HG03457 (cell line): ENCODE data around the gene MYO1D.
"Not testable (repeated sequence)": the region's sequence is repeated elsewhere in the genome, so short reads cannot be mapped to it uniquely, and the experiment has no call there.

ENCODE experiments used
- ATAC-seq: cut with Tn5 transposase; IDR thresholded peaks from one replicate; pipeline ENCODE4 v1.9.1; 2021; ENCODE audit warnings: moderate number of reproducible peaks; ENCODE audit not compliant: unreplicated experiment

The MYO1D gene

DNA sequence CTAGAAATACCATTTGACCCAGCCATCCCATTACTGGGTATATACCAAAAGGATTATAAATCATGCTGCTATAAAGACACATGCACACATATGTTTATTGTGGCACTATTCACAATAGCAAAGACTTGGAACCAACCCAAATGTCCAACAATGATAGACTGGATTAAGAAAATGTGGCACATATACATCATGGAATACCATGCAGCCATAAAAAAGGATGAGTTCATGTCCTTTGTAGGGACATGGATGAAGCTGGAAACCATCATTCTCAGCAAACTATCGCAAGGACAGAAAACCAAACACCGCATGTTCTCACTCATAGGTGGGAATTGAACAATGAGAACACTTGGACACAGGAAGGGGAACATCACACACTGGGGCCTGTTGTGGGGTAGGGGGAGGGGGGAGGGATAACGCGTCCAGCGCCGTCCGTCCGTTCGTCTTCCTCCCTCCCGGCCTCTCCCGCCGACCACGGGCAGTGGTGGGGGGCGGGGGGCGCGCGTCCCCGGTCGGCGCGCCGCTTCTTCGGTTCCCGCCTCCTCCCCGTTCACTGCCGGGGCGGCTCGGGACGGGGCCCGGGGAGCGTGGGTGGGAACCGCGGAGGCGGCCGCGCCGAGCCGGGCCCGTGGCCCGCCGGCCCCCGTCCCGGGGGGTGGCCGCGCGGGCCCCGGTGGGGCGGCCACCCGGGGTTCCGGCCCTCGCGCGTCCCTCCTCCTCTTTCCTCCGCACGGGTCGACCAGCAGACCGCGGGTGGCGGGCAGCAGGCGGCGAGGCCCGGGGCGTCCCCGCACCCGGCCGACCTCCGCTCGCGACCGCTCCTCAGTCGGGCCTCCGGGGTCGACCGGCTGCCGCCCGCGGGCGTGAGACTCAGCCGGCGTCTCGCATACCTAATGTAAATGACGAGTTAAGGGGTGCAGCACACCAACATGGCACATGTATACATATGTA lies 54.7 kb downstream of the MYO1D start:
- not testable (repeated sequence) for ATAC-seq

DNA sequence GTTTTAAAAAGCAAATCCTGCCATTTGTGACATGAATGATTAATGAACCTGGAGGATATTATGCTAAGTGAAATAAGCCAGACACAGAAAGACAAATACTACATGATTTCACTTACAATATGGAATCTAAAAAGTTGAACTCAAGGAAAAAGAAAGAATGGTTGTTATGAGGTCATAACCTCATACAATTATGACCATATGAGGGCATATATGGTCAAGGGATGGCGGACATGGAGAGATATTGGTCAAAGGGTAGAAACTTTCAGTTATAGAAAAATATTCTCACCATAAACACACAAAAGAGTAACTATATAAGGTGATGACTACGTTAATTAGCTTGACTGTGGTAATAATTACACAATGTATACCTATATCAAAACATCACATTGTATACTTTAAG lies 56.5 kb downstream of the MYO1D start:
- no peak for ATAC-seq

DNA sequence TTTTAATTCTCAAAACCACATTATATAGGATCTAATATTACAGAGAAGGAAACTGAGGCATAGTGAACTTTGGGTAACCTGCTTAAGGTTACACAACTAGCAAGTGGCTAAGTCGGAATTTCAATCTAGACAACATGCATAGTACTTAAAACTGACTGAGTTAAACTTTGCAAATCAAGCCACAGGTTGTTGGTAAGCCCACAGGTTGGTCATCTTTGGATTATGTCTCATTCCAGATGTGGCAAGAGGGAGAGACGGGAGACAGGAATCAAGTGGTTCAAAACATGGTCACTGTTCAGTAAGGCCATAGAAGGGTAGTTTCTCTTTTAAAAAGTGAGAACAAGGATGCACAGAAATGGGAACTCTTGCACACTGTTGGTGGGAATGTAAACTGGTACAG lies 57.1 kb downstream of the MYO1D start:
- ATAC-seq, result no peak

DNA sequence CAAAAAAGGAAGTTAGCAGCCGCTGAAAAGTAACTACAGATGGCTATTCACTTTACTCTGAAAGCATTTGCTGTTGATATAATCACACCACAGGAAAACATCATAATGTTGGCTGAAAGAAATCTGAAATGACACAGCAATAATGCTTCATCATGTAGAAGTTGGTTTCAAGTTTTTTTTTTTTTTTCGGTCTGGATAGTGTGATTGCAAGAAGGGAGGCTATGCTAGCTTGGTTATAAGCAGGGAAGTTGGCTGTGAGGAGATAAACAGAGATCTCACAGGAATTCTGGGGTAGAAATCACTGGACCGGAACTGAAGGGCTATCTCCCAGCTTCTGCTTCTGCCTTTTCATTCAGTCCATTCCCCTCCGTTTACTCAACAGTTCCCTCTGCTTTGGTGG lies 57.9 kb downstream of the MYO1D start:
- ATAC-seq, result no peak

DNA sequence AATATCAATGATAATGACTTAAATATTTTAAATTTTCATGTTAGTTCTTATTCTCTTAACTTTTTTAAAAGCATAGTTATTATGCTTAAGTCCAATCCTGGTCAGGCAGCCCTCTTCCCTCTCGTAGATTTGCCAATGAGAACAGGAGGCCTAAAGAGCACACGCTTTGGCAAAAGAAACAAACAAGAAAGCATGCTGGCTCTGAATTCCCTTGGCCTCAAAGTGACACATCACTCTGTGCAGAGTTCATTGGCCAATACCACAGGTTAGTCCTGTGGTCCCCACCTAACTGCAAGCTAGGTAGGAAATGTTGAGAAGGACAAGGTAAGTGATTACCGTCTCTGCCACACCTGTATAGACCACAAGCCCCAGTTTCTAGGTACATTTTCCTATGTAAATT lies 61.5 kb downstream of the MYO1D start:
- ATAC-seq, result no peak

DNA sequence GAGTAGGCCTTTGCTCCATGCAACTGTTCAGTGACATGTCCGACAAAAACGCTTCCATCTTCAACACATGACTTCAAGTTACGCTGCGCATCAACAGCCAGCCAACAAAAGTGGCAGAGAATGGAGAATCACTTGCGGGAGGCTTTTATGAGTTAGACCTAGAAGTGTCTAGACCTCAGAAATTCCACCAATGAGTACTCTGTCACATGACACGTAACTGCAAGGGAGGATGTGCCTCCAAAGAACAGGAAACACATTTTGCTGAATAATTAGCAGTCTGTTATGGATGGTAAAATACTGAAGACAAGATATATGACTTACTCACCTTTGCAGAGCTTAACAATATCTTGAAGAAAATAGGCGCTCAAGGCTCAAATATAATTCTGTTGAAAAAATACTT lies 62.1 kb downstream of the MYO1D start:
- no peak for ATAC-seq

DNA sequence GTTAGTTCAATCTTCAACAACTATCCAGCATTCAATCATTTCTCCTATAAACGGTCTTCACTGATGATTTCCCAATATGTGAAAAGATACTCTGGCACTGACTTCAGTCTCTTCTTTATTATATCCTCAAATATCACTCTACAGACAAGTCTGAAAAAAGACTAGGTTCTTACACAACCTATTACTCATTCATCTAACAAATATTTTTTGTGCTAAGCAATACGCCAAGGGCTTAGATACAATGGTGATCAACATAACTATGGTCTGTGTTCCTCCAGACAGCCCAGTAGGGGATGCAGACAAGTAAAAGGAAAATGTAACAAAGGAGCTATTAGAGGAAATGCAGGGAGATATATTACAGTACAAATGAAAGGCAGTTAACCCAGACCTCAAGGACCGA lies 63.9 kb downstream of the MYO1D start:
- ATAC-seq, result no peak

DNA sequence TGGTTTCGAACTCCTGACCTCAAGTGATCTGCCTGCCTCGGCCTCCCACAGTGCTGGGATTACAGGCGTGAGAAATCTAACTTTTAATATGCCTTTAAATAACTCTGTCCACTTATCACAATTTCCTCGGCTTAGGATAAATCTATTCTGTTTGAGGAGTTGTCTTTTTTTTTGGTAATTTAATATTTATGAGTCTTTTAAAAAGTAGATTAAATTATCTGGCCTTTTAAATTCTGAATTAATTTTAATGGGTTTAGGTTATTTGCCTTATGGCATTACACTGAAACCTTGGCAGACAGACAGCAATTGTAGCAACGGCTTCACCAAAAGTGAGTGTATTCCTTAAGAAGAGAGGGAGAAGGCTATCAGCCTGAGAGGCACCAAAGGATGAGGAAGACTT lies 66.2 kb downstream of the MYO1D start:
- no peak for ATAC-seq

DNA sequence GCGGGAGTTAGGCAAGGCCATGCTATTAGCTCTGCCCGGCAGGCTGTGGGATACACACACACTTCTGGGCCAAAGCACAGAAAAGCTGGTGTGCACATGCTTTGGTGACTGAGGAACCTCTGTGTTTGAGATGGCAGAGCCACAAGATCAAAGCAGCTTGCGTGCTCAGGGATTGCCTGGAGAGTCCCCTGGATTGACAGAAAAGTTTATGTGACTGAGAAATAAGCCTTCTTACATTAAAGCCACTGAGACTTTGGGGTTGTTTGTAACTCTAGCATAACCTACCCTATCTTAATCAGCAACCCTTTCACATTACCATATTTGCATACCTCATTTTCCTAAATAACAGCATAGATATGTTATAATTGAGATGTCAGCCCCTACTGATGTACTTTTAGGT lies 69.3 kb downstream of the MYO1D start:
- no peak for ATAC-seq

DNA sequence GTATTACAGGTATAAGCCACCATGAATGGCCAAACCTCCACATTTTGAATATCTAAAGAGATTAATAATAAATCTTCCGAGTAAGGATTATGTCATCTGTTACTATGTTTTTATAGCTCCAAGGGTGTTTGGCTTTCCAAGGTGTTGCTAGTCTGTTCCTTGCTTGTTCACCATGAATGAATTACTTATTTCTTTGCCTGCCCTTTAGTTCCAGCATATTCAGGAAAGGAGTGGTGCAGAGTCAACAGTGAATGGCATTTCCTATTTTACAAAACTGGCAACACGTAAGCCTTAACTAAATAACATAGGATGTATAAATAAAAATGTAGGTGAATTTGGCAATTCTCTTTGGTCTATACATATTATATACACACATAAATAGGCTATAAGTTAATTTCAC lies 70.3 kb downstream of the MYO1D start:
- no peak for ATAC-seq

DNA sequence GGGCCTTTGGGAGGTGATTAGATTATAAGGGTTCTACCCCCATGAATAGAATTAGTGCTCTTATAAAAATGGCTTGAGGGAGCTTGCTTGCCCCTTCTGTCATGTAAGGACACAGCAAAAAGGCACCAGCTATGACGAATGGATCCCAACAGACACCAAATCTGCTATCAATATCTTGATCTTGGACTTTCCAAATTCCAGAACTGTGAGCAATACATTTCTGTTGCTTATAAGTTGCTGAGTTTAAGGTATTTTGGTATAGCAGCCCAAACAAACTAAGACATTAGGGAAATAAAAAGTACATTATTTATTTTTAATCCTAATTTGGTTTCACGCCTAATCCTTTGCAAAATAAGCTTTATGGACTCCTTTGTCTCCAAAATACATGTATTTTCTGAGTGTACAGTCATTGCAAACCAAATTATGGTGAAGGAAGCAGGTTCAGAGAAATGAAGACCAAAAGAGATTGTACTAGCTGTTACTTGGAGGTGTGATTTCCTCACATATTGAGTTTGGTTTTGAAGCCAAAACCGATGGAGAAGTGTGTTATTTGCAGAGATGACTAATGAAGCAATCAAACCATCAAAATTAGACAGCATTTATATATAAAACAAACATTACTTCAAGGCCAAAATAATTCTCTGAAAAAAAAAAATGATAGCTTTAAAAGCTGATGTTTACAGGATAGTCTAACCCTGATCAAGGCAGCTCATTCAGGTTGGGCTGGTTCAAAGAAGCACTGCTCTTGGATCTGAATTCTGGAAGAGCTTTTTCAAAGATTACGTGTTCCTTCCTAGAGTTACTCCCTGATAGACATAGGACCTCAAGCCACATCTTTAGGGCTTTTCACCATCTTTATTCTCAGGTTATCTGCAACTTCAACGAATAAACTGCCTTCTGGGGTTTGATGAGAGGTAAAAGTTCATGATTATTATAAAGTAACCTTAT lies 71.6 kb downstream of the MYO1D start:
- ATAC-seq, result no peak

DNA sequence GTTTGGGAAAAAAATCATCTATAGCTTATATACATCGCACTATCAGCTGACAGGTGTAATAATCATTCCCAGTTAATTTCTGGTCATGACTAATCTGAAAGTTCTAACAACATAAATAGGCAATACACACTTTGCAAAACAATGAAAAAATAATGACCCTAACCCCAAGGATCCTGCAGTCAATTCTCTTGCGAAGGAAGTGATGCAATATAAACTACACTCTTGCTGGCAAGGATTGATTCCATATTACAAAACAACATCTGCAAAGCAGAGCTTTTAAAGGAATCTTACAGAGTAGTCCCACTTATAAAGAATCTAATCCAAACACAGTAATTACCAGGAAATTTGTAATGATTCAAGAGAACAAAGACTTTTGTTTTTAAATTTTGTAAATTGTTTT lies 73.4 kb downstream of the MYO1D start:
- ATAC-seq, result no peak

DNA sequence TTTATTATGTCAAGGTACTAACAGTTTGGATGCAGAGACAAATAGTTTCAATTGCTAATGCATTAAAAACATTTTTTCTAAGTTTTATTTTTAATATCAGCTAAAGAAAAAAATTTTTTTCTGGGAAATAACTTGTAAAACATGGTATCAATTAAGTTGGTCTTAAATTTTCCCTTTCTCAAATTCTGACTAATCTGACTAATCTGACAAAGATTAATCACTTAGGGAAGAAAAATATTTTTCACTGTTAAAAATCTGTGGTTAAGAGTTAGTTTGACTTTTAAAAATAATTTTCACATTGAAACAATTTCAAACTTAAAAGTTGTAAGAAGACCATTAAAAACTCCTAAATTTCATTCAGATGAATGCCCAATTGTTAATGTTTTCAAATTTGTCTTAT lies 74.6 kb downstream of the MYO1D start:
- ATAC-seq, result no peak

DNA sequence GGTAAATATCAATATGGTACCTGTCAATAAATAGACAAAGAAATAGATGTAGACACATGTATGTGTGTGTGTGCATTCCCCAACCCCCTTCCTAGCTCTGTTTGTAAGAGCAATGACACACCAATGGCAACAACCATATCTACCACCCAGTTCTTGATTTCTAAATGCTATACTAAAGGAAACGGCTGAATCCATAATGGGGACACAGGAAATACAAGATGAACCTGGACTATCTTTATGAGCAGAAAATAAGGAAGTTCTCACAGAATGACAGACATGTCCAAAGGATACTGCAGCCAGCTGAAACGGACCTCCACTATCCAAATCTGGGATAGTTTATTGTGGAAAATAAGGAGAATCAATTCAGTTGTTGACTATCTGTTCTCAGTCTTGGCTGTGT lies 75.3 kb downstream of the MYO1D start:
- ATAC-seq, result no peak

DNA sequence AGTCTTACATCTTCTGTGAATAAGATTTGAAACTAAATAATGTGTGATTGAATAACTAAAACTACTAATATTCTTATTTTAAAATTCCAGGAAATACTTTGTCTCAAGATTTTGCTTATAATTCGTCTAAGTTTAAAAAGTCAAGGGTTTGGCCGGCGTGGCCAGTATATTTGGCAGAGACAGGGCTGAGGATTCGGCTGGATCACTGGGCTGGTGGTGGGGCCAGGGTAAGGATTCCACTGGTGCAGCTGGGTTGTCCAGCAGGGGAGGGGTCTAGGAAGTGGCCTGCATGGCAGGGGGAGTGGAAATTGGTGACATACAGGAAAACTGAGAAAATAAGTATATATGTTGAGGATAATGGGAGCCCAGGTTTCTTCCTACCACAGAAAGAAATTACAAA lies 75.7 kb downstream of the MYO1D start:
- no peak for ATAC-seq

DNA sequence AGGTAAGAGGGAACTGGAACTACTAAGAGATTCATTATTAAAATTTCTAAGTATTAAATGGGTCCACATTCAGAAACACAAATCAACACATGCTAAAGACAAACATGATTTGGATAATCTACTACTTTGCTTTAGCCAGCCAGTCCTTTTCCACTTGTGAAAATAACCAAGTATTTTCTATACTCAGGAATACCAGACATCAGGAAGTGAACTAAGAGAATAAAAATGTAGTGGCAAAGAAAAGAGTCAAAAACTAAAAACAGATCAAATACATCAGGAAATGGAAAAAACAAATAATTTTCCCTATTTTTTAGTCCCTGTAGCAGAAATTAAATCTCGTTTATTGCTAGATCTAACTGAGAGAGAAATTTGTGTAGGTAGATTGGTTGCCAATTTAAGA lies 78.0 kb downstream of the MYO1D start:
- no peak for ATAC-seq

DNA sequence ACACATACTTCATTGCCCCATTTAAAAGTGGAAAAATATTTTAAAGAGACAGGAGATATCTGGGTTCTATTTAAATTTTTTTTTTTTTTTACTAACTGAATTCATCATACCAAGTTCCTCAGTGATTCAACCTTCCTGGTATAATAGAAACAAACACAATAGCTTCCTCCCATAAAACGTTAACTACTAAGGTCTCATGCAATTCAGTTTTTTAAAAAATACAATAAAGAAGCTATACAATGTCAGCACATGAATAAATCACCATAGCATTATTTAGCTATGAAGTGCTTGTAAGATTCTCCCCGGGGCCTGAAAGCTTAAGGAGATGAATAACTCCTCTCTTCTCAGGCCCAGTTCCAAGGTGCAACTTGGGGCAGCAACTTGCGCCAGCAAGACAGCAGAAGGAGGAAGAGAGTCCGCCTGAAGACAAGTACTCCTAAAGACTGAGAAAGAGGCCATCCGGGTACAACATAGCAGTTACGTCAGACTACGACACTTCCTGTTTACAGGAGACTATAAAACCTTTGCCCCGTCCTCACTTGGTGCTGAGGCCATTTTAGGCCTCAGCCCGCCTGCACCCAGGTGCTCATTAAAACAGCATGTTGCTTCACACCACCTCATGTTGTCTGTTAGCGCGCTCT lies 81.5 kb downstream of the MYO1D start:
- ATAC-seq, result no peak

DNA sequence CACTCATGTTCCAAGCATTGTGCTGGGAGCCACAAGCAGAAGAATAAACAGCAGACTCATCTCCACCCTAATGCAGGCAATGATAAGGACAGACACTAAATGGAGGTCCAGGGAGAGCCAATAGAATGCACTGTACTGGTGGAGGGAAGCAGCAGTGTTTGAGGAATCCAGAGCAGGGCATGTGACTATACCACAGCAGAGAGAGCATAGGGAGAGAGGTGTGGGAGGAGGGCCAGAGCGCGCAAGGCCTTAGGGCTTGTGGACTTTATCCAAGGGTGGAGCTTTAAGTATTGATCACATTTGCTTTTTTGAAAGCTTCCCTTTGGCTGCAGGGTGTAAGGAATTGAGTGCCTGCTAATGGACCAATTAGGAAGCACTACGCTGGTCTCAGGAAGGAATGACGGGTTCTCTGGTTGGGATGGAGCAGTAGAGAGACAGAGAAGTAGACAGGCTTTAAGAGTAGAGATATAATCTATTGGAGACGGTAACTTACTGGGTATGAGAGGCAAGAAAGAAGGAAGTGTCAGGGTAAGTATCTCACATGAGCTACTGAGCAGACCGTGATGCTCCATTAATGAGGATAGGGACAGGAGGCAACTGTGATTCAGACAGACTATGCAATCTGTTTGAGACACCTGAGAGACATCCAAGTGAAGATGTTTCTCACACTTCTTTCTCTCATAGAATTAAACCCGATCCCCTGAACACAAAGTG lies 82.2 kb downstream of the MYO1D start:
- ATAC-seq, result no peak

DNA sequence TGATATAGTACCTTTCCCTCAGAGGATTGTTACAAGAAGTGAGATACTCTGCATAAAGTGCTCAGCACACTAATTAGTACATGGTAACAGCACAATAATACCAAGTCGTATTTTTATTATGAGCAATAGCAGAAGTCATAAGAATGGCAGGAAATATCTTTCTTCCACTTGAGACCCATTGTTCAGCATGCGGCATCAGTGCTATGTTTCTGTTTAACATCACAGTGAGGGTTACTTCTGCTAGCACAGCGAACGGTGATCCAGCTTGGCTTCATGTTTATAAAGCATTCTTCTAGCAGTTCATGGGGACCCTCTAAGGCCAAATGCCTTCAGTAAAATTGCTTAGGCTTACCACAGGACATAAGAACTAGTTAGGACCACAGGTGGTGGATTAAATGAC lies 83.1 kb downstream of the MYO1D start:
- ATAC-seq, result no peak

DNA sequence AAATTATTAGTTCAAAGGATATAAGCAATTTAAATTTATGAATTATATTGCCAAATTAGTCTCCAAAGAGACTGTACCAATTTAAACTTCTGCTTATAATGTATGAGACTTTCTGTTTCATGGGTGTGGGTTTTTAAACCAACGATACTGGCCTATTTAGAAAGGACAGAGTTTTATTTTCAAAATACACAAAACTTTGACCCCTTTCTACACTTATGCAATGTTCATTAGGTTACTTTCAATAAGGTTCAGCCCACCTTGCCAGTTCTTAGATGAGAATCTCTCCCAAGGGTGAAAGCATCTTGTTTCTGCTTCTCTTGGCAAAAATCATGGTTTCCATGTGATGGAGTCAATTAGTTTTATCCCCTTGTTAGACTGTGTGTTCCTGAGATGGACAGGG lies 84.7 kb downstream of the MYO1D start:
- no peak for ATAC-seq

DNA sequence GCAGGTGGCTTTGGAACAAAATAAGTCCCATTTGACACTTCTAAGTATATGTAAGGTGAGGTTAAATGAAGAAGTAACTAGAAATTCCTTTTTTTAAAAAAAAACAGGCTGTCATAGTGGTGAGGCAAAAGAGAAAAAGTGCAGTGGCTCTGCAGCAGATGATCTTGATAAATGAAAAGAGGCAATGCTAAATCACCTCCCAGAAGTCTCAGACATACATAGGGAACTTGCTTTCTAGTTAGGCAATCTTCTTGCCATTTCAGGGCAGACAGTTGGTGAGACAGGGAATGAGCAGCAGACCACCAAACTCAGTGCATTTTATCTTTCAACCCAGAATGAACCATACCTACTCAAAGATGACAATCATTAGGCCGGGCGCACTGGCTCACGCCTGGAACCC lies 90.8 kb downstream of the MYO1D start:
- no peak for ATAC-seq
